ENCODE results near the gene MRPL24.

MRPL24 gene

DNA sequence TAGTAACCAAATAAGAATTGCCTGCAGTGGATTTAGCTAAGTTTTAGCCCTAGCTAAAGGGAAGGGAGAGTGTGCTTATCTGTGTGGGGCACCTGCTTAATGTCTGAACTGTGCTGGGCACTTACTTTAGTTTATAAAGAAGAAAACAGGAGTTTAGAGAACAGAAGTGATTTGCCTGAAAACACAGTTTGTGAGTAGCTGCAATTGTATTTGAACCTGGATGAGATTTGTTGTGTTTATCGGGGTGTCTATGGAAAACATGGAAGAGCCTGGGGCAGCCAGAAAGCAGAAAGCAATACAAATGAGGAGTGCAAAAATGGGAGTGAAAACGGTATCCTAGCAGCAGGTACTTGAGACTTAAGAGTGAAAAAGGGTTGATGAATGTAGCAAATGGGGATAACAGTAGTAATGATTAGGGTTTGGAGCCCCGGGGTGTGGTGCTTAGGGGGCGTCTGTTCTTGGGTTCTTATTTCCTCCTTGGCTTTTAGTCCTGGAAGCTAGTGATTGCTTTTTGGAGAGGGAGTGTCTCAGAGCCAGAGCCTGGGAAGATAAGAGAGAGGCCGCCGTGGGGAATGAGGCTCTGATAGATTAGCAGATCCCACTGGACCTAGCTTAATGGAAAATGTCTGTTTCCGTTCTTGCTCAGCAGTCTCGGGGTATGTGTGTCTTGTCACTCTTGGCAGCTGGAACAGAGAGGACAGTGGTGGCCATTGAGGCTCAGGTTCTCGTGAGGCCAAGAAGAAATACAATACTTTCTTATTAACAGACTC lies 32.0 kb upstream of the MRPL24 start:
- Histone ChIP-seq H2AFZ (ENCODE audit: low read depth, low read length, severe bottlenecking) (no peak overlapping the region), H3K27ac (ENCODE audit: low read depth, low read length) (no peak overlapping the region), H3K9me2 (replicated peaks; ENCODE audit: insufficient read depth, low read length) (no peaks in the 10 kb centered on the region), H3F3A (ENCODE audit: insufficient read depth) (0 out of 2 replicates have a peak, but pooled peaks cover 5% of the 10 kb centered on the region), H3K9me3 (ENCODE audit: insufficient read depth, low read length) (no peaks in the 10 kb centered on the region), H4K20me1 (ENCODE audit: low read depth, low read length) (peaks cover 8% of the 10 kb centered on the region; the same call in 1 of the 2 replicates), H3K79me2 (ENCODE audit: insufficient read depth, low read length) (peaks cover 96% of the 10 kb centered on the region), H3K4me2 (ENCODE audit: low read depth, low read length, poor library complexity, severe bottlenecking) (no peak overlapping the region), H3K36me3 (ENCODE audit: low read length) (peaks cover 6% of the 10 kb centered on the region; the same call in 1 of the 2 replicates), H3K9ac (ENCODE audit: low read length) (no peak overlapping the region), H3K27me3 (ENCODE audit: low read length) (no peaks in the 10 kb centered on the region), H3K4me3 (ENCODE audit: insufficient read depth, low read length, poor library complexity, severe bottlenecking) (no peak overlapping the region)
- TF ChIP-seq, protein P1, sequence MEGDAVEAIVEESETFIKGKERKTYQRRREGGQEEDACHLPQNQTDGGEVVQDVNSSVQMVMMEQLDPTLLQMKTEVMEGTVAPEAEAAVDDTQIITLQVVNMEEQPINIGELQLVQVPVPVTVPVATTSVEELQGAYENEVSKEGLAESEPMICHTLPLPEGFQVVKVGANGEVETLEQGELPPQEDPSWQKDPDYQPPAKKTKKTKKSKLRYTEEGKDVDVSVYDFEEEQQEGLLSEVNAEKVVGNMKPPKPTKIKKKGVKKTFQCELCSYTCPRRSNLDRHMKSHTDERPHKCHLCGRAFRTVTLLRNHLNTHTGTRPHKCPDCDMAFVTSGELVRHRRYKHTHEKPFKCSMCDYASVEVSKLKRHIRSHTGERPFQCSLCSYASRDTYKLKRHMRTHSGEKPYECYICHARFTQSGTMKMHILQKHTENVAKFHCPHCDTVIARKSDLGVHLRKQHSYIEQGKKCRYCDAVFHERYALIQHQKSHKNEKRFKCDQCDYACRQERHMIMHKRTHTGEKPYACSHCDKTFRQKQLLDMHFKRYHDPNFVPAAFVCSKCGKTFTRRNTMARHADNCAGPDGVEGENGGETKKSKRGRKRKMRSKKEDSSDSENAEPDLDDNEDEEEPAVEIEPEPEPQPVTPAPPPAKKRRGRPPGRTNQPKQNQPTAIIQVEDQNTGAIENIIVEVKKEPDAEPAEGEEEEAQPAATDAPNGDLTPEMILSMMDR (IDR thresholded peaks at IDR 0.05; ENCODE audit: insufficient read depth, low read length, poor library complexity, severe bottlenecking) = no peak
- TF ChIP-seq EZH2phosphoT487 (conservative IDR thresholded peaks at IDR 0.05; ENCODE audit: low read length) = no peak

DNA sequence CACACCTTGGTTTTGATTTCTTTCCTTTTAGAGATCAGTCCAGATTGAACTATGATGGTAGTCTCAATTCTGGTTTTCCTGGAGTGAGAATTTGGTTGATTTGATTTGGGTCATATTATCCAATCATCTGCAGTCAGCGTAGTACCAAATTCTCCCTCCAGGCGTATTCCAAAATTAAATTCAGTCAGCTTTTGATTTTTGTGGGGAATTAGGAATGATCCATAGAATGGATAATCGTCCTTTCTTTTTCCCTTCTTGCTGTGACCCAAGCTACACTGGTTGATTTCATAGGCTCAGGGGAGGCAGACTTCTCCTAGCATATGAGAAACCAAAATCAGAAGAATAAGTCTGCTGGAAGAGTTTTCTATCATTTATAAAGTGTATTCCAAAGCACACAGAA lies 31.3 kb upstream of the MRPL24 start:
- Histone ChIP-seq H2AFZ (ENCODE audit: low read depth, low read length, severe bottlenecking) (no peak overlapping the region), H3K27ac (ENCODE audit: low read depth, low read length) (no peak overlapping the region), H3K9me3 (ENCODE audit: insufficient read depth, low read length) (no peaks in the 10 kb centered on the region), H3K9me2 (replicated peaks; ENCODE audit: insufficient read depth, low read length) (no peaks in the 10 kb centered on the region), H3K79me2 (ENCODE audit: insufficient read depth, low read length) (peaks cover 94% of the 10 kb centered on the region), H3K36me3 (ENCODE audit: low read length) (peaks cover 6% of the 10 kb centered on the region; the same call in 1 of the 2 replicates), H3K27me3 (ENCODE audit: low read length) (no peaks in the 10 kb centered on the region), H3F3A (ENCODE audit: insufficient read depth) (0 out of 2 replicates have a peak, but pooled peaks cover 5% of the 10 kb centered on the region), H4K20me1 (ENCODE audit: low read depth, low read length) (peaks cover 4% of the 10 kb centered on the region; the same call in 1 of the 2 replicates), H3K9ac (ENCODE audit: low read length) (no peak overlapping the region), H3K4me3 (ENCODE audit: insufficient read depth, low read length, poor library complexity, severe bottlenecking) (no peak overlapping the region), H3K4me2 (ENCODE audit: low read depth, low read length, poor library complexity, severe bottlenecking) (no peak overlapping the region)
- TF ChIP-seq EZH2phosphoT487 (conservative IDR thresholded peaks at IDR 0.05; ENCODE audit: low read length) = no peak
- TF ChIP-seq, protein P1 (IDR thresholded peaks at IDR 0.05; ENCODE audit: insufficient read depth, low read length, poor library complexity, severe bottlenecking) = no peak

DNA sequence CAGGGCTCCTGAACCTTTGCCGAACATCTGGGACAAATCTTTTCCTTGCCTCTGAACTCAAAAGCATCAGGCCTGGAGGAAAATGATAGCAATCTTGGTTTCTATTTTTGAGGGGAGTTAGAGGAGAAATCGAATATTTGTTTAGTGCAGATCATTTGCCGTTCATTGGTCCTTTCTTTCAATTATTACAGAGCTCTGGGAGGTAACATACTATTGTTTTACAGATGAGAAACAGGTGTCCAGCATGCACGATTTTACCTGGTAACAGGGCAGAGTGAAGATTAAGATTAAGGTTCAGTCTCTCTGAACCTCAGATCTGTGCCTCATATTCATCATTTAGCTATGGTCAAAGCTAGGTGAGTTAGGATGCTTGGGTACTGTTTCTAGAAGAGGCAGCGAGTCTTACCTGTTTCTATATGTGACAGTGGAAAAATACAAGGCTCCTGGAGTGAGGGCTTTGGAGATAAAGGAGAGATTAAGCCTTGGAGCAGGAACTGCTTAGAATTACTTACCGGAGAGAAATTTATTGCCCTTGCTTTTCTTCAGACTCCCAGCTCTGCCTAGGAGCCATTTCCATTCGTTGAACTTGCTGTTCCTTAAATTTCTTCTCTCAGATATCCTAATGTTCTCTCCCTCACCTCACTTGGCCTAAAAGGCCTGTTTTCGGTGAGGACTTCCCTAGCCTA lies 27.9 kb upstream of the MRPL24 start:
- no peak for TF ChIP-seq EZH2phosphoT487 (conservative IDR thresholded peaks at IDR 0.05; ENCODE audit: low read length)
- TF ChIP-seq, protein P1 (IDR thresholded peaks at IDR 0.05; ENCODE audit: insufficient read depth, low read length, poor library complexity, severe bottlenecking) = no peak
- Histone ChIP-seq H3F3A (ENCODE audit: insufficient read depth) (no peaks in the 10 kb centered on the region), H3K9me3 (ENCODE audit: insufficient read depth, low read length) (no peaks in the 10 kb centered on the region), H2AFZ (ENCODE audit: low read depth, low read length, severe bottlenecking) (no peak overlapping the region), H3K36me3 (ENCODE audit: low read length) (peaks cover 6% of the 10 kb centered on the region; the same call in 1 of the 2 replicates), H3K9ac (ENCODE audit: low read length) (peak overlapping the region; percentile 93), H3K27me3 (ENCODE audit: low read length) (no peaks in the 10 kb centered on the region), H3K79me2 (ENCODE audit: insufficient read depth, low read length) (peaks cover 62% of the 10 kb centered on the region), H3K4me3 (ENCODE audit: insufficient read depth, low read length, poor library complexity, severe bottlenecking) (peak overlapping the region; percentile 90), H3K9me2 (replicated peaks; ENCODE audit: insufficient read depth, low read length) (no peaks in the 10 kb centered on the region), H4K20me1 (ENCODE audit: low read depth, low read length) (peaks cover 4% of the 10 kb centered on the region; the same call in 1 of the 2 replicates), H3K27ac (ENCODE audit: low read depth, low read length) (peak overlapping the region; percentile 79), H3K4me2 (ENCODE audit: low read depth, low read length, poor library complexity, severe bottlenecking) (peak overlapping the region; percentile 83)
